ENCODE data around the gene UVRAG. TPM values are rescaled to one million over a fixed set of nuclear protein-coding genes. Genes with fewer than 3 reads are reported as not detected.

The UVRAG gene
- total RNA-seq, 1 donor from 2014 or later, result 45.2 TPM

- H3K36me3 ChIP-seq, result peaks cover 0 to 10% of the 10 kb centered on the region in 2 donors
- TF ChIP-seq CTCF (IDR thresholded peaks at IDR 0.05), result no peak
- intact Hi-C loops (cut with DNase I), result no loop called here
- H3K27me3 ChIP-seq, result no peaks in the 10 kb centered on the region
- peaks cover 0 to 3% of the 10 kb centered on the region in 2 donors for H3K4me1 ChIP-seq
- DNase-seq (ENCODE audit: low spot score in 2 of 2), result no peak
- no peak overlapping the region for H3K27ac ChIP-seq
- no peak overlapping the region for H3K4me3 ChIP-seq
- peaks cover 0 to under 1% of the 10 kb centered on the region in 2 donors for H3K9me3 ChIP-seq
Observed at GRCh38 chr11:76023236-76024068, 208.4 kb downstream of the UVRAG start.

DNA sequence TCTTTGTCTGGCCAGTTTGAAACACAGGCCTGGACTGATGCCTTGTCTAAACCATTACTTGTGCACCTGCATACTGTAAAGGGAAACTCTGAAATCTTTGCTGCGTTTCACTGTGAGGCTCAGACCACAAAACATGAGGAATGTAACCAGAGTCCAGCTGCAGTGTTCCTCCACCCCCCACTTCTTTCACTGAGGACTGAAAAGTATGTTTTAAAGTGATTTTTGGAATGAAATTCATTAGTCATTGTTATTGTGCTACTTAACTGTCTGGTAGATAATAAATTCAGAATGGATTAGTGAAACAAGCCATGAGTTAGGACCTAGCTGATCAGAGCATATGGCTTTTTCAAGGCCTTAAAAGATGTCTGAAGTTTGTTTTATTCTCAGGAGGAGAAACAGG, 210.1 kb downstream of the UVRAG start:
- no peak for TF ChIP-seq CTCF (IDR thresholded peaks at IDR 0.05)
- intact Hi-C loops (cut with DNase I), result no loop called here
- no peaks in the 10 kb centered on the region for H3K9me3 ChIP-seq

DNA sequence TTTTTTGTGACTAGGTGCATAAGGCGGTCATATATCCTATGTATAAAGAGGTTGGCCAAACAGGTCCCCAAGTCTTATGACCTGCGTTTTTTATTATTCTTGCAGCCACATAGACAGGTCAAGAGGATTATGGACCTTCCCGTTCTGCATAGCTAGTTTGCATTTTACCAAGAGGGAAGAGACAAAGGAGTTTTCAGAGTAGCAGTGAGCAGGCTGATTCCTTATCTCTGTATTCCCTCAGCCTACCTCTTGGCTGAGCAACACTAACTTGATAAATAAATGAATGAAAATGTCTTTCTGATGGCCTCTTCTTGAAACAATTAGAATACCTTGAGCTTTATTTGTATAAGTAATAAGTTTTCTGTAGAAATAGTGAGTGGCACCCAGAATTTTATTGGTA, 210.8 kb downstream of the UVRAG start:
- intact Hi-C loops (cut with DNase I), result no loop called here
- no peak for TF ChIP-seq CTCF (IDR thresholded peaks at IDR 0.05)
- no peaks in the 10 kb centered on the region for H3K9me3 ChIP-seq
- H3K4me3 ChIP-seq, result no peak overlapping the region
- no peak for DNase-seq (ENCODE audit: low spot score in 2 of 2)
- peaks cover 0 to 3% of the 10 kb centered on the region in 2 donors for H3K4me1 ChIP-seq
- no peak overlapping the region for H3K27ac ChIP-seq
- no peaks in the 10 kb centered on the region for H3K36me3 ChIP-seq
- H3K27me3 ChIP-seq, result no peaks in the 10 kb centered on the region

More for the DNA sequence above, 210.1 kb downstream of the UVRAG start:
- H3K4me1 ChIP-seq, result peaks cover 0 to 3% of the 10 kb centered on the region in 2 donors
- H3K27ac ChIP-seq, result peak overlapping the region in 1 of 2 donors; percentile 2
- H3K4me3 ChIP-seq, result no peak overlapping the region
- H3K36me3 ChIP-seq, result peaks cover 0 to 3% of the 10 kb centered on the region in 2 donors
- DNase-seq (ENCODE audit: low spot score in 2 of 2), result no peak
- H3K27me3 ChIP-seq, result no peaks in the 10 kb centered on the region

- Histone ChIP-seq H3K9me3 (no peaks in the 10 kb centered on the region), H3K27me3 (no peaks in the 10 kb centered on the region), H3K36me3 (no peaks in the 10 kb centered on the region), H3K4me1 (peaks cover 0 to 3% of the 10 kb centered on the region in 2 donors), H3K4me3 (no peak overlapping the region), H3K27ac (no peak overlapping the region)
- no peak for DNase-seq (ENCODE audit: low spot score in 2 of 2)
- TF ChIP-seq CTCF (IDR thresholded peaks at IDR 0.05), result no peak
- intact Hi-C loops (cut with DNase I), result no loop called here
Observed at GRCh38 chr11:76026281-76026680, 211.3 kb downstream of the UVRAG start.

GRCh38 chr11:76026862-76027261, 211.9 kb downstream of the UVRAG start:
- H3K36me3 ChIP-seq, result no peaks in the 10 kb centered on the region
- H3K4me1 ChIP-seq, result peaks cover 0 to 3% of the 10 kb centered on the region in 2 donors
- no peak overlapping the region for H3K4me3 ChIP-seq
- no peak overlapping the region for H3K27ac ChIP-seq
- no peak for TF ChIP-seq CTCF (IDR thresholded peaks at IDR 0.05)
- DNase-seq (ENCODE audit: low spot score in 2 of 2), result no peak
- intact Hi-C loops (cut with DNase I), result no loop called here
- no peaks in the 10 kb centered on the region for H3K27me3 ChIP-seq
- H3K9me3 ChIP-seq, result no peaks in the 10 kb centered on the region

Data from ascending aorta (tissue), 2 donors.